Measurements from ENCODE around the gene PEAK3. TPM values are rescaled to one million over a fixed set of nuclear protein-coding genes. Genes with fewer than 3 reads are reported as not detected.
A peak's percentile ranks its signal among the peaks of the same experiment; 100 is the strongest.

Gene PEAK3
- total RNA-seq, 1 donor from 2014 or later = 4.5 TPM

GRCh38 chr19:2277138-2277537, 4.8 kb downstream of the PEAK3 start:
- Histone ChIP-seq H3K27me3 (no peaks in the 10 kb centered on the region), H3K4me3 (no peak overlapping the region), H3K27ac (no peak overlapping the region), H3K36me3 (peaks cover 14% of the 10 kb centered on the region), H3K4me1 (peaks cover 37% of the 10 kb centered on the region), H3K9me3 (no peaks in the 10 kb centered on the region)
- no peak for DNase-seq
- TF ChIP-seq, protein P1, sequence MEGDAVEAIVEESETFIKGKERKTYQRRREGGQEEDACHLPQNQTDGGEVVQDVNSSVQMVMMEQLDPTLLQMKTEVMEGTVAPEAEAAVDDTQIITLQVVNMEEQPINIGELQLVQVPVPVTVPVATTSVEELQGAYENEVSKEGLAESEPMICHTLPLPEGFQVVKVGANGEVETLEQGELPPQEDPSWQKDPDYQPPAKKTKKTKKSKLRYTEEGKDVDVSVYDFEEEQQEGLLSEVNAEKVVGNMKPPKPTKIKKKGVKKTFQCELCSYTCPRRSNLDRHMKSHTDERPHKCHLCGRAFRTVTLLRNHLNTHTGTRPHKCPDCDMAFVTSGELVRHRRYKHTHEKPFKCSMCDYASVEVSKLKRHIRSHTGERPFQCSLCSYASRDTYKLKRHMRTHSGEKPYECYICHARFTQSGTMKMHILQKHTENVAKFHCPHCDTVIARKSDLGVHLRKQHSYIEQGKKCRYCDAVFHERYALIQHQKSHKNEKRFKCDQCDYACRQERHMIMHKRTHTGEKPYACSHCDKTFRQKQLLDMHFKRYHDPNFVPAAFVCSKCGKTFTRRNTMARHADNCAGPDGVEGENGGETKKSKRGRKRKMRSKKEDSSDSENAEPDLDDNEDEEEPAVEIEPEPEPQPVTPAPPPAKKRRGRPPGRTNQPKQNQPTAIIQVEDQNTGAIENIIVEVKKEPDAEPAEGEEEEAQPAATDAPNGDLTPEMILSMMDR (IDR thresholded peaks at IDR 0.05) = no peak
- no peak for ATAC-seq
- intact Hi-C loops (cut with DNase I) = no loop called here

GRCh38 chr19:2276429-2276986, 5.5 kb downstream of the PEAK3 start:
- no peak for ATAC-seq
- Histone ChIP-seq H3K36me3 (peaks cover 20% of the 10 kb centered on the region), H3K27ac (no peak overlapping the region), H3K4me1 (peaks cover 38% of the 10 kb centered on the region), H3K27me3 (no peaks in the 10 kb centered on the region), H3K4me3 (no peak overlapping the region), H3K9me3 (no peaks in the 10 kb centered on the region)
- TF ChIP-seq, protein P1 (IDR thresholded peaks at IDR 0.05) = no peak
- intact Hi-C loops (cut with DNase I) = no loop called here
- no peak for DNase-seq

- no peaks in the 10 kb centered on the region for H3K27me3 ChIP-seq
- intact Hi-C loops (cut with DNase I) = no loop called here
- peaks cover 42% of the 10 kb centered on the region for H3K4me1 ChIP-seq
- H3K9me3 ChIP-seq = no peaks in the 10 kb centered on the region
- DNase-seq = no peak
- peaks cover 25% of the 10 kb centered on the region for H3K36me3 ChIP-seq
- TF ChIP-seq, protein P1 (IDR thresholded peaks at IDR 0.05) = no peak
- H3K4me3 ChIP-seq = no peak overlapping the region
- H3K27ac ChIP-seq = no peak overlapping the region
- ATAC-seq = peak; percentile 1
Measured at GRCh38 chr19:2275588-2276428, 6.2 kb downstream of the PEAK3 start.

DNA sequence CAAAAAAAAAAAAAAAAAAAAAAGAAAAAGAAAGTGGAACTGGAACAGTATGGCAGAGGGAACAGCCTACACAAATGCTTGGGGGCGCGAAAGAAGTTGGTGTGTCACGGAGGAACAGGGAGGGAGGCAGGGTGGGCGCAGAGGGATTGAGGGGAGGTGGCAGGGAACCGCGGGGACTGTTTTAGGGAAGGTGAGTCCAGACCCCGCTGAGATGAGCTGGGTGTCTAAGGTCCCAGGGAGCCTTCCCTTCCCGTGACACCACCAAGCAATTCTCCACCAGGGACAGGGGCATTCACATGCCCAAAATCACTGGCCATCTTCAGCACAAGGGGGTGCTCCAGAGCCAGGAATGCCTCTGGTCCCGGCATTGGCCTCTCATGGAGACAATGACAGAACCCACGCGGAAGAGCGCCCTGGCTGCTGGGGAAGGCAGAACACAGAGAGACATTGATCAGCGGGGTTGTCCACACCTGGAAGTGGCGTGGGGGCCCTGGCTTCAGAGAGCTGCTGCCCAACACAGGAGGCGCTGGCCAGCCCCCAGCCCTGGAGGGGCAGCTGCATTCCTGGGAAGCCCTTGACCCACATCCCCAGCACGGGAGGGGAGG, 6.9 kb downstream of the PEAK3 start:
- H3K9me3 ChIP-seq = no peaks in the 10 kb centered on the region
- intact Hi-C loops (cut with DNase I) = loop anchor here (5.0 kb wide), 1 partner anchor 38 kb away; the partner anchor contains the start of genes PLEKHJ1 and SF3A2
- no peak overlapping the region for H3K4me3 ChIP-seq
- H3K4me1 ChIP-seq = peaks cover 42% of the 10 kb centered on the region
- TF ChIP-seq, protein P1 (IDR thresholded peaks at IDR 0.05) = peak; percentile 54
- DNase-seq (peak; percentile 82), ATAC-seq (peak; percentile 54)
- no peaks in the 10 kb centered on the region for H3K27me3 ChIP-seq
- H3K27ac ChIP-seq = no peak overlapping the region
- H3K36me3 ChIP-seq = peaks cover 25% of the 10 kb centered on the region

DNA sequence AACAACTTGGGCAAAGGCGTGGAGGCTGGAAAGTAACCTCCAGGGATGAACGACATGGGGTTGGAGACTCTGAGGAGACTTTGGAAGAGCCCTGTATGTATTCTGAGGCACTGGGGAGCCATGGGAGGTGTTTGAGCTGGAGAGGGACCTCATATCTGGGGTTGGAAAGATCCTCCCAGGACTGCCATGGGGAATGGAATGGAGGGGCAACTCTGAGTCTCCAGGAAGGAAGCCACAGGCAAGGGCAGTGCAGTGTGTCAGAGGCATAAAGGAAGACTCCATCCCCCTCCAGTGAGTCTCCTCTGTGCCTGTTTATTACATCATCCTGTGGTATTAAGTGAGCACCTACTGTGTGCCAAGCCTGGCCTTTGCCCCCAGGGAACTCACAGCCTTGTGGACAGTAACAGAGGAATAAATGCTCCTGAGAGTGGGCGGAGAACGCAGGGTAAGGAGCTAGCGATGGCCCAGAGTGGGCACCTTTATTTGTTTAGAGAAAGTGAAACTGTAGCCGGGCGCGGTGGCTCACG, 7.7 kb downstream of the PEAK3 start:
- H3K36me3 ChIP-seq = peaks cover 25% of the 10 kb centered on the region
- peak overlapping the region; percentile 72 for H3K27ac ChIP-seq
- no peaks in the 10 kb centered on the region for H3K27me3 ChIP-seq
- no peak for ATAC-seq
- H3K4me1 ChIP-seq = peaks cover 42% of the 10 kb centered on the region
- TF ChIP-seq, protein P1 (IDR thresholded peaks at IDR 0.05) = no peak
- H3K9me3 ChIP-seq = no peaks in the 10 kb centered on the region
- intact Hi-C loops (cut with DNase I) = loop anchor here (5.0 kb wide), 1 partner anchor 37 kb away; the partner anchor contains the start of genes PLEKHJ1 and SF3A2
- DNase-seq = no peak
- peak overlapping the region; percentile 36 for H3K4me3 ChIP-seq
